NCI-H1092 treated with DMSO at 0.1 percent for 48 hours (cell line): ENCODE data around the gene SPRR2E.
"Not testable (repeated sequence)": the region's sequence is repeated elsewhere in the genome, so short reads cannot be mapped to it uniquely, and the experiment has no call there.

Source experiments
- DNase-seq: peaks from one replicate; lab custom pipeline; 2025; lab: John Stamatoyannopoulos, UW

SPRR2E gene

DNA sequence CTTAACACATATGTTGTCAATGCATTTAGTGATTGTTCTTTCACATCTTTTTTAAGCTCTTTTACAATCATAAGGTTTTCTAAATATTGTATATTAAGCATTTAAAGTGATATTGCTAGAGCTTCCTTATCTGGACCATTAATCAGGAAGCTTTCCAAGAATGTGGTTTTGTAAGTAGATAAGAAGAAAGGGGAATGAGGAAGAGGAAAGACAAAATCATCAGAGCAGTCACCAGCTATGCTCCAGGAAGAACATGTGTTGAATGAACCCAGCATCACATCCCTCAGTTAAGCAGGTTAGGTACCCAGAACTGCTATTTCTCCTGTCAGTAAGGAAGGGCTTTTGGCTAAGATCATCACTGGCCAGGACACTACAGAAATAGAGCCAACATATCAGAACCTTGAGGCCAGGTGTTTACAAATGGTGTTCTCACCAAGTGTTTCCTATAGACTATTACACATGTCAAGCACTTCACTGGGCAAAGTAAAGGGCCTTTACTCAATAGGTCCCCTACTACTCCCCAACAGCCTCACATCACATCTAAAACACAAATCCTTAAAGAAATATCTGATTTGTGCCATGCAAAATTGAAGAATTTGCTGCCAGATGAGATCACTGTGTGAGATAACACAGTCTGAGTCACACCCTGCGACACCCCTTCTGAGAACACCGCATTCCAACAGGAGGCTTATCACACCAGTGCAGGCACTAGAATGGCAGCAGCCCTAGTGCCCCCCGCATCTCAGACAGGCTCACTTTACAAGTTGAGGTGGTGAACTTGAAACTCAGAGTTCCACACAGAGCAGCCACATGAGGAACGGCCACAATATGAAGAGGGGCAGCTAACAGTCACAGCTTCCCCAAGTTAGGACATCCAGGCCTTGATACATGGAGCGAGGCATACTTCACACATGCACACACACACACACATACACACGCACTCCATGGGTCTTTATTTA, 35.2 kb downstream of the SPRR2E start:
- no peak for DNase-seq

- no peak for DNase-seq
These were observed 36.2 kb downstream of the SPRR2E start for GRCh38 chr1:153058154-153058553.

DNA sequence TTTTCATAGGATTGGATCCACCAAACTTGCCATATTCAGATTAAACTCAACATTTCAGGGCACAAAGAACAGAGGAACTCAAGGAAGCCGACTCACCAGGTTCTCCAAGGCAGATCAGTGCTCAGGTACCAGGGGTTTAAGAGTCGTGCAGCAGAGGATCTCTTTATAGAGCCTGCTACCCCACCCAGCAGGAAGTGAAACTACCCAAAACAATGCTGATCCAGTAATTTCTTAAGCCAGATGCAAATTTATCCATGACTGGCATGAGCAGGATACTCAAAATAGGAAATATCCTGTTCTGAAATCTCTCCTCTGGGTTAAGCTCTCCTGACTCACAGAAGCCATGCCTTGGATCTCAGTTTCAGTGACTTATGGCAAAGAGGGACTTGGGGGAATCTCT, 37.0 kb downstream of the SPRR2E start, which contains the start of gene SPRR2A:
Gene SPRR2A (minus strand): TSS at position 138 of the 400 bp plus-strand sequence. CDS start 777 bp downstream, outside the sequence.
- DNase-seq = no peak

GRCh38 chr1:153056111-153056510, 38.2 kb downstream of the SPRR2E start:
- not testable (repeated sequence) for DNase-seq

- no peak for DNase-seq
These were observed 45.1 kb downstream of the SPRR2E start for GRCh38 chr1:153049211-153049610.
